SH-SY5Y (cell line): ENCODE results near the gene NACC2.

Source experiments
- GATA2 ChIP-seq: IDR thresholded peaks from 2 replicates; pipeline ENCODE4 v1.6.1; 2011; ENCODE audit warnings: mild to moderate bottlenecking, low read depth, low read length
- GATA3 ChIP-seq: IDR thresholded peaks from 2 replicates; pipeline ENCODE4 v1.6.1; 2011; ENCODE audit warnings: low read depth, mild to moderate bottlenecking, low read length, moderate library complexity

The NACC2 gene

GRCh38 chr9:136135326-136136126 lies 40.4 kb upstream of the NACC2 start:
- TF ChIP-seq GATA3 (no peak), GATA2 (no peak)

GRCh38 chr9:136133959-136134484 lies 38.9 kb upstream of the NACC2 start:
- TF ChIP-seq GATA2 (no peak), GATA3 (no peak)

- TF ChIP-seq GATA3 (no peak), GATA2 (no peak)
Observed at GRCh38 chr9:136133191-136133958, 38.3 kb upstream of the NACC2 start.

- no peak for TF ChIP-seq GATA3
- TF ChIP-seq GATA2: no peak
Observed at GRCh38 chr9:136132512-136133050, 37.5 kb upstream of the NACC2 start.

GRCh38 chr9:136131629-136132511 lies 36.8 kb upstream of the NACC2 start:
- TF ChIP-seq GATA2 (no peak), GATA3 (no peak)

- no peak for TF ChIP-seq GATA3
- TF ChIP-seq GATA2: no peak
Observed at GRCh38 chr9:136129176-136129575, 34.1 kb upstream of the NACC2 start.

- TF ChIP-seq GATA3: no peak
- TF ChIP-seq GATA2: no peak
Observed at GRCh38 chr9:136128436-136128835, 33.3 kb upstream of the NACC2 start.

GRCh38 chr9:136127313-136127712 lies 32.2 kb upstream of the NACC2 start:
- no peak for TF ChIP-seq GATA2
- TF ChIP-seq GATA3: no peak

- no peak for TF ChIP-seq GATA3
- TF ChIP-seq GATA2: no peak
Observed at GRCh38 chr9:136124976-136125692, 30.0 kb upstream of the NACC2 start.

- TF ChIP-seq GATA2 (no peak), GATA3 (no peak)
Observed at GRCh38 chr9:136122425-136123383, 27.6 kb upstream of the NACC2 start.

- TF ChIP-seq GATA3: no peak
- no peak for TF ChIP-seq GATA2
Observed at GRCh38 chr9:136121801-136122200, 26.7 kb upstream of the NACC2 start.

- no peak for TF ChIP-seq GATA2
- no peak for TF ChIP-seq GATA3
Observed at GRCh38 chr9:136120438-136120844, 25.4 kb upstream of the NACC2 start.

- TF ChIP-seq GATA2 (no peak), GATA3 (no peak)
Observed at GRCh38 chr9:136119883-136120393, 24.8 kb upstream of the NACC2 start.
